Mucosa of descending colon (tissue), 3 donors: ENCODE data around the gene ARL14EP. TPM values are rescaled to one million over a fixed set of nuclear protein-coding genes. Genes with fewer than 3 reads are reported as not detected.

Experiments used
- ATAC-seq: fragments of 200-7000 bp; cut with Tn5 transposase; one replicate; pipeline ENCODE4 v1.9.1; 2020; ENCODE audit warnings: mild to moderate bottlenecking, moderate library complexity
- DNase-seq, 3 donors: peaks; one replicate each; pipeline ENCODE4 v3.0.0-alpha.2; 2020
- H3K36me3 ChIP-seq: fragments of 200-600 bp; one replicate; pipeline ENCODE4 v1.8.0; 2021; ENCODE audit warnings: low read depth, mild to moderate bottlenecking
- H3K4me1 ChIP-seq: fragments of 200-600 bp; one replicate; pipeline ENCODE4 v1.8.0; 2021; ENCODE audit warnings: low read depth, mild to moderate bottlenecking
- H3K4me3 ChIP-seq: fragments of 200-600 bp; one replicate; pipeline ENCODE4 v1.8.0; 2021; ENCODE audit warnings: mild to moderate bottlenecking
- H3K9me3 ChIP-seq: fragments of 200-600 bp; one replicate; pipeline ENCODE4 v1.8.0; 2021; ENCODE audit warnings: mild to moderate bottlenecking
- CTCF ChIP-seq: fragments of 200-600 bp; IDR thresholded peaks from one replicate; pipeline ENCODE4 v1.8.0; 2022; ENCODE audit warnings: antibody characterized with exemption, mild to moderate bottlenecking
- intact Hi-C, 2 donors: fragments of 100-400 bp; cut with DNase I in 1 of 2; cut with micrococcal nuclease in 1 of 2; formaldehyde crosslinking; loops; one replicate each; pipeline versions ENCODE4 v1.11.0 to v1.11.1; 2022; cut with DNase I, micrococcal nuclease
- total RNA-seq, 3 donors: library from RNA; stranded (reverse); fragmentation: NEBNext Ultra II Directional in 2 of 3; extraction: Animal tissue kit (Norgen Biotek cat#: 25700) in 2 of 3; gene quantifications; one replicate each; pipeline versions ENCODE4 v1.2.1 to v1.2.4, GENCODE V29; 2021 to 2023
- donor health status: DM: no; HTN: no; CAD: no; lungs with moderate emphysema.
- donor health status: DM: no; HTN: no; CAD: no.
- donor health status: DM: no; HTN: yes; CAD: no.

The ARL14EP gene
- total RNA-seq, 3 donors from 2014 or later = 9.8 to 23.0 (median 14.7) TPM

GRCh38 chr11:30345644-30346043 is 22.7 kb downstream of the ARL14EP start:
- no peak for ATAC-seq
- H3K9me3 ChIP-seq = no peaks in the 10 kb centered on the region
- no peak overlapping the region for H3K4me3 ChIP-seq
- no peaks in the 10 kb centered on the region for H3K36me3 ChIP-seq
- intact Hi-C loops = loop anchor here (5.0 to 10.0 kb wide), 5 partner anchors 307 to 572 kb away; no protein-coding TSS in a partner anchor
- no peaks in the 10 kb centered on the region for H3K4me1 ChIP-seq
- no peak for DNase-seq
- TF ChIP-seq CTCF = no peak

GRCh38 chr11:30346068-30346688 is 23.3 kb downstream of the ARL14EP start:
- intact Hi-C loops = loop anchor here (5.0 to 10.0 kb wide), 5 partner anchors 306 to 571 kb away; no protein-coding TSS in a partner anchor
- DNase-seq (peak in 1 of 3 donors; percentile 39), ATAC-seq (peak; percentile 64)
- no peak for TF ChIP-seq CTCF
- Histone ChIP-seq H3K4me3 (no peak overlapping the region), H3K4me1 (no peaks in the 10 kb centered on the region), H3K9me3 (no peaks in the 10 kb centered on the region), H3K36me3 (no peaks in the 10 kb centered on the region)

- H3K9me3 ChIP-seq = no peaks in the 10 kb centered on the region
- no peaks in the 10 kb centered on the region for H3K36me3 ChIP-seq
- DNase-seq = no peak
- no peak for TF ChIP-seq CTCF
- intact Hi-C loops = loop anchor here (5.0 to 10.0 kb wide), 5 partner anchors 304 to 569 kb away; no protein-coding TSS in a partner anchor
- no peaks in the 10 kb centered on the region for H3K4me1 ChIP-seq
- ATAC-seq = no peak
- no peak overlapping the region for H3K4me3 ChIP-seq
Observed at GRCh38 chr11:30348035-30348434, 25.1 kb downstream of the ARL14EP start.

GRCh38 chr11:30349885-30350284 is 27.0 kb downstream of the ARL14EP start:
- ATAC-seq (no peak), DNase-seq (no peak)
- H3K4me1 ChIP-seq = no peaks in the 10 kb centered on the region
- no peak overlapping the region for H3K4me3 ChIP-seq
- intact Hi-C loops = loop anchor here (5.0 to 10.0 kb wide), 5 partner anchors 302 to 567 kb away; no protein-coding TSS in a partner anchor
- TF ChIP-seq CTCF = no peak
- H3K9me3 ChIP-seq = no peaks in the 10 kb centered on the region
- H3K36me3 ChIP-seq = no peaks in the 10 kb centered on the region

GRCh38 chr11:30350384-30350783 is 27.5 kb downstream of the ARL14EP start:
- intact Hi-C loops = no loop called here
- Histone ChIP-seq H3K9me3 (no peaks in the 10 kb centered on the region), H3K4me1 (no peaks in the 10 kb centered on the region), H3K36me3 (no peaks in the 10 kb centered on the region), H3K4me3 (no peak overlapping the region)
- TF ChIP-seq CTCF = no peak
- ATAC-seq = no peak
- no peak for DNase-seq
